H1 (cell line): ENCODE data around the gene PCDH9. TPM values are rescaled to one million over a fixed set of nuclear protein-coding genes. Genes with fewer than 3 reads are reported as not detected.

Experiments used
- CTCF ChIA-PET: fragments of 300-600 bp; sonication (Branson Sonifier 250); formaldehyde crosslinking; loops from one replicate; lab custom pipeline; 2021; ENCODE audit not compliant: partially characterized antibody; lab: Charles Lee
- POLR2A ChIA-PET: fragments of 300-600 bp; sonication (Branson Sonifier 250); formaldehyde crosslinking; loops from one replicate; lab custom pipeline; 2021; ENCODE audit warnings: inconsistent platforms; ENCODE audit not compliant: partially characterized antibody; lab: Charles Lee
- DNase-seq, 2 experiments: peaks; one replicate each; pipeline versions ENCODE4 v3.0.0 to v3.0.0-alpha.2; 2010 to 2022; ENCODE audit warnings: low spot score in 2 of 2, low read depth in 1 of 2, mixed read lengths in 1 of 2
- FAIRE-seq: peaks from 2 replicates; lab custom pipeline; 2011; peaks lifted over from hg19 to GRCh38; lab: Jason Lieb, UNC
- H2AFZ ChIP-seq: 2 replicates; pipeline ENCODE4 v1.8.1; 2012; ENCODE audit warnings: low read length, inconsistent platforms
- H2AK5ac ChIP-seq: 2 replicates; pipeline ENCODE4 v1.6.1; 2013; ENCODE audit warnings: low read depth, low read length
- H2BK120ac ChIP-seq: replicated peaks from 2 replicates; pipeline ENCODE3; 2013; ENCODE audit warnings: low read depth, low read length, inconsistent platforms
- H2BK12ac ChIP-seq: 2 replicates; pipeline ENCODE4 v1.6.1; 2013; ENCODE audit warnings: low read depth, low read length
- H2BK15ac ChIP-seq: 2 replicates; pipeline ENCODE4 v1.6.1; 2013; ENCODE audit warnings: low read length
- H2BK20ac ChIP-seq: 2 replicates; pipeline ENCODE4 v1.6.1; 2013; ENCODE audit warnings: low read length
- H2BK5ac ChIP-seq: 2 replicates; pipeline ENCODE4 v1.6.1; 2013; ENCODE audit warnings: low read depth, low read length
- H3K14ac ChIP-seq: 2 replicates; pipeline ENCODE4 v1.6.1; 2013; ENCODE audit warnings: inconsistent platforms; ENCODE audit not compliant: insufficient read length
- H3K18ac ChIP-seq: 2 replicates; pipeline ENCODE4 v1.6.1; 2013; ENCODE audit warnings: low read length; ENCODE audit errors: extremely low read depth
- H3K23ac ChIP-seq: 2 replicates; pipeline ENCODE4 v1.6.1; 2013; ENCODE audit warnings: inconsistent platforms; ENCODE audit not compliant: insufficient read length
- H3K23me2 ChIP-seq: 2 replicates; pipeline ENCODE4 v1.6.1; 2013; ENCODE audit warnings: low read depth, low read length
- H3K27ac ChIP-seq: 2 replicates; pipeline ENCODE4 v1.6.1; 2011; ENCODE audit warnings: low read depth, low read length, inconsistent platforms
- H3K27me3 ChIP-seq, 4 experiments: replicated peaks in 1 of 4; 1 replicate in 1 of 4; 2 replicates in 3 of 4; pipeline versions ENCODE4 v1.6.1 to v1.8.1; 2011 to 2013; ENCODE audit warnings: low read length in 3 of 4, mild to moderate bottlenecking in 3 of 4, inconsistent platforms in 2 of 4, mixed read lengths in 2 of 4, moderate library complexity in 1 of 4; ENCODE audit not compliant: control insufficient read depth in 3 of 4, insufficient read depth in 3 of 4; ENCODE audit errors: extremely low read depth in 1 of 4
- H3K36me3 ChIP-seq, 4 experiments: 2 replicates each; pipeline versions ENCODE4 v1.6.1 to v1.8.1; 2011 to 2013; ENCODE audit warnings: mild to moderate bottlenecking in 4 of 4, low read length in 3 of 4, moderate library complexity in 2 of 4, control low read depth in 1 of 4, inconsistent platforms in 1 of 4; ENCODE audit not compliant: insufficient read depth in 4 of 4, control insufficient read depth in 2 of 4
- H3K4ac ChIP-seq: replicated peaks from 2 replicates; pipeline ENCODE3; 2013; ENCODE audit warnings: low read length, low read depth, mixed read lengths, inconsistent platforms; ENCODE audit not compliant: insufficient read length
- H3K4me1 ChIP-seq, 4 experiments: replicated peaks in 1 of 4; 1 replicate in 1 of 4; 2 replicates in 3 of 4; pipeline versions ENCODE4 v1.6.1 to v1.8.1; 2011 to 2013; ENCODE audit warnings: low read length in 3 of 4, inconsistent platforms in 2 of 4, mixed read lengths in 1 of 4; ENCODE audit not compliant: insufficient read depth in 4 of 4, control insufficient read depth in 3 of 4
- H3K4me2 ChIP-seq, 2 experiments: 2 replicates each; pipeline versions ENCODE4 v1.6.1 to v1.8.1; 2011 to 2013; ENCODE audit warnings: low read depth in 2 of 2, low read length in 2 of 2, control low read depth in 1 of 2, inconsistent platforms in 1 of 2, mild to moderate bottlenecking in 1 of 2; ENCODE audit not compliant: insufficient read depth in 1 of 2
- H3K4me3 ChIP-seq, 4 experiments: fragments of 200-600, 300-600 bp in 1 of 4; sonication (generic), shearing (Covaris generic), sonication (Bioruptor Twin) in 1 of 4; 2 replicates each; pipeline versions ENCODE4 v1.5.1 to v1.8.1; 2011 to 2016; ENCODE audit warnings: low read length in 4 of 4, low read depth in 3 of 4, control low read depth in 2 of 4, inconsistent platforms in 2 of 4, mild to moderate bottlenecking in 2 of 4, mixed read lengths in 1 of 4, moderate library complexity in 1 of 4; ENCODE audit not compliant: insufficient read depth in 2 of 4; ENCODE audit errors: extremely low read depth in 1 of 4
- H3K56ac ChIP-seq: replicated peaks from 2 replicates; pipeline ENCODE3; 2013; ENCODE audit warnings: low read depth, mild to moderate bottlenecking, mixed read lengths, low read length, inconsistent platforms; ENCODE audit not compliant: insufficient read length
- H3K79me1 ChIP-seq: 2 replicates; pipeline ENCODE4 v1.6.1; 2013; ENCODE audit warnings: low read depth, low read length, control low read depth
- H3K79me2 ChIP-seq, 2 experiments: 2 replicates each; pipeline versions ENCODE4 v1.6.1 to v1.8.1; 2012 to 2013; ENCODE audit warnings: low read length in 2 of 2, mild to moderate bottlenecking in 2 of 2, inconsistent platforms in 1 of 2; ENCODE audit not compliant: insufficient read depth in 2 of 2, control insufficient read depth in 1 of 2
- H3K9ac ChIP-seq, 4 experiments: replicated peaks in 1 of 4; 1 replicate in 1 of 4; 2 replicates in 3 of 4; pipeline versions ENCODE4 v1.6.1 to v1.8.1; 2011 to 2013; ENCODE audit warnings: low read depth in 3 of 4, low read length in 3 of 4, control low read depth in 2 of 4, mild to moderate bottlenecking in 2 of 4, moderate library complexity in 2 of 4, inconsistent platforms in 1 of 4; ENCODE audit errors: extremely low read depth in 1 of 4
- H3K9me3 ChIP-seq, 2 experiments: 2 replicates each; pipeline versions ENCODE4 v1.6.1 to v1.8.1; 2012 to 2013; ENCODE audit warnings: mild to moderate bottlenecking in 2 of 2, moderate library complexity in 2 of 2, control low read depth in 1 of 2, inconsistent platforms in 1 of 2, low read depth in 1 of 2, low read length in 1 of 2, mixed read lengths in 1 of 2; ENCODE audit not compliant: insufficient read depth in 2 of 2
- H4K20me1 ChIP-seq, 2 experiments: replicated peaks in 1 of 2; 2 replicates each; pipeline versions ENCODE3 to v1.8.1; 2011 to 2013; ENCODE audit warnings: inconsistent platforms in 2 of 2, low read length in 2 of 2, mild to moderate bottlenecking in 1 of 2; ENCODE audit not compliant: insufficient read depth in 2 of 2, control insufficient read depth in 1 of 2
- H4K5ac ChIP-seq: 2 replicates; pipeline ENCODE4 v1.6.1; 2013; ENCODE audit warnings: low read length, low read depth, mixed read lengths, inconsistent platforms; ENCODE audit not compliant: insufficient read length
- H4K8ac ChIP-seq: 2 replicates; pipeline ENCODE4 v1.8.0; 2013; ENCODE audit warnings: mild to moderate bottlenecking, moderate library complexity, low read length, inconsistent platforms; ENCODE audit not compliant: insufficient read depth; ENCODE audit errors: extremely low read depth
- H4K91ac ChIP-seq: replicated peaks from 2 replicates; pipeline ENCODE3; 2013; ENCODE audit warnings: low read length, mixed read lengths, inconsistent platforms; ENCODE audit not compliant: insufficient read length
- ATF3 ChIP-seq: IDR thresholded peaks from 2 replicates; pipeline ENCODE4 v1.6.1; 2011; ENCODE audit warnings: low read depth, mild to moderate bottlenecking, low read length; ENCODE audit not compliant: insufficient read depth
- BCL11A ChIP-seq, 2 experiments: IDR thresholded peaks; one replicate each; pipeline ENCODE4 v1.6.1; 2011; ENCODE audit warnings: low read depth in 2 of 2, low read length in 2 of 2, mild to moderate bottlenecking in 2 of 2
- CREB1 ChIP-seq: IDR thresholded peaks from 2 replicates; pipeline ENCODE4 v1.6.1; 2012; ENCODE audit warnings: inconsistent platforms
- E2F6 ChIP-seq: IDR thresholded peaks from 2 replicates; pipeline ENCODE4 v1.6.1; 2012; ENCODE audit warnings: inconsistent platforms
- EGR1 ChIP-seq: IDR thresholded peaks from 2 replicates; pipeline ENCODE4 v1.6.1; 2011; ENCODE audit warnings: low read depth, low read length, borderline replicate concordance
- MAX ChIP-seq: IDR thresholded peaks from 2 replicates; pipeline ENCODE4 v1.6.1; 2012; ENCODE audit warnings: inconsistent platforms
- POLR2A ChIP-seq, 2 experiments: IDR thresholded peaks; 1 replicate in 1 of 2; 2 replicates in 1 of 2; pipeline ENCODE4 v1.6.1; 2011; ENCODE audit warnings: low read depth in 2 of 2, low read length in 2 of 2, mild to moderate bottlenecking in 2 of 2; ENCODE audit errors: control extremely low read depth in 1 of 2
- SAP30 ChIP-seq: fragments of 300-600 bp; sonication (generic); IDR thresholded peaks from 2 replicates; pipeline ENCODE4 v1.7.1; 2012; ENCODE audit warnings: low read length, moderate library complexity, mild to moderate bottlenecking, inconsistent platforms; ENCODE audit not compliant: insufficient read depth, insufficient replicate concordance
- SRF ChIP-seq: IDR thresholded peaks from 2 replicates; pipeline ENCODE4 v1.6.1; 2011; ENCODE audit warnings: mild to moderate bottlenecking, low read depth, low read length, moderate library complexity
- TCF12 ChIP-seq: IDR thresholded peaks from 2 replicates; pipeline ENCODE4 v1.6.1; 2011; ENCODE audit warnings: low read depth, mild to moderate bottlenecking, low read length
- WGBS, 2 experiments: shearing (Covaris generic) in 1 of 2; methylation state at CpG; one replicate each; pipeline versions ENCODE4 v1.1.6 to v1.1.7; 2013 to 2015; ENCODE audit warnings: low lambda C conversion rate in 2 of 2, mixed read lengths in 2 of 2, inconsistent platforms in 1 of 2, low coverage in 1 of 2, missing lambda C conversion rate in 1 of 2; ENCODE audit not compliant: insufficient replicate concordance in 2 of 2, insufficient coverage in 1 of 2, insufficient read length in 1 of 2; ENCODE audit errors: extremely low coverage in 1 of 2, missing lambda C conversion rate in 1 of 2; 5-methylcytosine and 5-hydroxymethylcytosine counted together
- polyA plus RNA-seq, 7 experiments: library from polyadenylated mRNA; depleted of rRNA in 3 of 7; stranded (reverse) in 5 of 7; unstranded in 2 of 7; fragments of >200 nt in 5 of 7; fragments of 200-250 nt in 2 of 7; gene quantifications; 1 replicate in 5 of 7; 2 replicates in 1 of 7; 4 replicates in 1 of 7; pipeline versions ENCODE4 v1.2.1 to v1.2.3, GENCODE V29; 2011 to 2013; ENCODE audit warnings: missing spikeins in 2 of 7, mixed read lengths in 2 of 7
- total RNA-seq: library from RNA; stranded (reverse); fragmentation: NEBNext Ultra II Directional; extraction: Animal tissue kit (Norgen Biotek cat#: 25700); gene quantifications from 2 replicates; pipeline ENCODE4 v1.2.1, GENCODE V29; 2021

PCDH9 gene
- total and polyA plus RNA-seq, 2 of the 8 experiments (the other 6 are each of a cell fraction or from before 2014, with no cell fraction given), result 0.12 to 0.60 TPM

GRCh38 chr13:67230404-67231288 is 510 bp upstream of the PCDH9 start:
- DNase-seq, result peak; percentile 81 to 97
- Histone ChIP-seq H4K20me1 (no peaks in the 10 kb centered on the region), H2BK15ac (0 out of 2 replicates have a peak overlapping the region, but pooled peaks have one; percentile 22), H4K8ac (peak overlapping the region; percentile 80), H3K9me3 (no peaks in the 10 kb centered on the region), H3K27ac (no peak overlapping the region), H3K23me2 (peaks cover 7% of the 10 kb centered on the region), H2AK5ac (no peak overlapping the region), H3K4me2 (peak overlapping the region; percentile 92 to 100), H2BK120ac (no peak overlapping the region), H3K4me1 (peaks cover 0 to 3% (median 0%) of the 10 kb centered on the region in 4 experiments; a peak in 5 of 7 replicates), H3K4me3 (peak overlapping the region; percentile 76 to 88 (median 86)), H3K23ac (no peak overlapping the region), H2BK20ac (no peak overlapping the region), H3K4ac (no peak overlapping the region), H2BK12ac (no peak overlapping the region; the same call in 1 of the 2 replicates), H3K79me2 (no peaks in the 10 kb centered on the region), H3K27me3 (peaks cover 0 to 5% (median 5%) of the 10 kb centered on the region in 4 experiments; a peak in 4 of 7 replicates), H2AFZ (peak overlapping the region; percentile 92), H4K5ac (peak overlapping the region; percentile 75), H3K36me3 (no peaks in the 10 kb centered on the region), H3K18ac (no peak overlapping the region; the same call in 1 of the 2 replicates), H2BK5ac (peak overlapping the region; percentile 61; the same call in 1 of the 2 replicates), H3K79me1 (no peaks in the 10 kb centered on the region), H3K14ac (no peak overlapping the region), H3K56ac (peak overlapping the region; percentile 54), H3K9ac (peak overlapping the region in 3 of 4 experiments; percentile 35 to 60 (median 48); a peak in 6 of 7 replicates), H4K91ac (peak overlapping the region; percentile 82)
- ChIA-PET CTCF (interaction anchor here (0.6 to 1.4 kb wide), 3 partner anchors 185 to 611 kb away, joined by 3 to 8 read pairs (median 4); no protein-coding TSS in a partner anchor), POLR2A (no interaction called here)
- WGBS, 2 experiments, result 1% methylated on average over 67 of the region's 86 CpGs; no CpG with 5 or more reads in 1 of the 2 experiments
- no peak for FAIRE-seq
- 0 out of 2 replicates have a peak, but pooled peaks have one; percentile 9 for TF ChIP-seq E2F6
- no peak; the same call in none of the 2 replicates for TF ChIP-seq CREB1
- no peak for TF ChIP-seq POLR2A (IDR thresholded peaks at IDR 0.05; ENCODE audit: control extremely low read depth in 1 of 2, low read depth in 2 of 2, low read length in 2 of 2)
- no peak for TF ChIP-seq BCL11A (IDR thresholded peaks at IDR 0.05; ENCODE audit: low read depth in 2 of 2, low read length in 2 of 2)
- TF ChIP-seq MAX, result peak; percentile 58; the same call in 1 of the 2 replicates
- peak; percentile 97 for TF ChIP-seq EGR1
- no peak for TF ChIP-seq ATF3
- TF ChIP-seq SRF, result no peak
- TF ChIP-seq SAP30, result no peak
- no peak for TF ChIP-seq TCF12
